Neutrophil (primary cell): Measurements from ENCODE around the gene SATB1.

ENCODE experiments used
- H3K27ac ChIP-seq: fragments of 200-600 bp; sonication (generic); 2 replicates; pipeline ENCODE4 v1.5.1; 2016; ENCODE audit warnings: mild to moderate bottlenecking, moderate library complexity
- H3K27me3 ChIP-seq: fragments of 200-600 bp; sonication (generic); 2 replicates; pipeline ENCODE4 v1.6.0; 2016; ENCODE audit warnings: mild to moderate bottlenecking
- H3K36me3 ChIP-seq: fragments of 200-600 bp; sonication (generic); 2 replicates; pipeline ENCODE4 v1.5.1; 2017
- H3K4me1 ChIP-seq, 2 experiments: fragments of 200-600 bp in 1 of 2; sonication (generic) in 1 of 2; 1 replicate in 1 of 2; 2 replicates in 1 of 2; pipeline versions ENCODE4 v1.5.1 to v1.6.1; 2013 to 2016; ENCODE audit warnings: low read depth in 1 of 2, low read length in 1 of 2, mild to moderate bottlenecking in 1 of 2, moderate library complexity in 1 of 2; ENCODE audit not compliant: control insufficient read depth in 1 of 2, insufficient read depth in 1 of 2
- H3K4me3 ChIP-seq, 2 experiments: fragments of 200-600 bp in 1 of 2; sonication (generic) in 1 of 2; 1 replicate in 1 of 2; 2 replicates in 1 of 2; pipeline ENCODE4 v1.5.1; 2013 to 2016; ENCODE audit warnings: low read depth in 1 of 2, low read length in 1 of 2, mild to moderate bottlenecking in 1 of 2, moderate library complexity in 1 of 2
- H3K9me3 ChIP-seq: fragments of 200-600 bp; sonication (generic); 2 replicates; pipeline ENCODE4 v1.5.1; 2016
- TF ChIP-seq, protein P1 (sequence below): fragments of 200-600 bp; sonication (generic); IDR thresholded peaks from 2 replicates; pipeline ENCODE4 v1.5.1; 2016; ENCODE audit warnings: antibody characterized with exemption

SATB1 gene

DNA sequence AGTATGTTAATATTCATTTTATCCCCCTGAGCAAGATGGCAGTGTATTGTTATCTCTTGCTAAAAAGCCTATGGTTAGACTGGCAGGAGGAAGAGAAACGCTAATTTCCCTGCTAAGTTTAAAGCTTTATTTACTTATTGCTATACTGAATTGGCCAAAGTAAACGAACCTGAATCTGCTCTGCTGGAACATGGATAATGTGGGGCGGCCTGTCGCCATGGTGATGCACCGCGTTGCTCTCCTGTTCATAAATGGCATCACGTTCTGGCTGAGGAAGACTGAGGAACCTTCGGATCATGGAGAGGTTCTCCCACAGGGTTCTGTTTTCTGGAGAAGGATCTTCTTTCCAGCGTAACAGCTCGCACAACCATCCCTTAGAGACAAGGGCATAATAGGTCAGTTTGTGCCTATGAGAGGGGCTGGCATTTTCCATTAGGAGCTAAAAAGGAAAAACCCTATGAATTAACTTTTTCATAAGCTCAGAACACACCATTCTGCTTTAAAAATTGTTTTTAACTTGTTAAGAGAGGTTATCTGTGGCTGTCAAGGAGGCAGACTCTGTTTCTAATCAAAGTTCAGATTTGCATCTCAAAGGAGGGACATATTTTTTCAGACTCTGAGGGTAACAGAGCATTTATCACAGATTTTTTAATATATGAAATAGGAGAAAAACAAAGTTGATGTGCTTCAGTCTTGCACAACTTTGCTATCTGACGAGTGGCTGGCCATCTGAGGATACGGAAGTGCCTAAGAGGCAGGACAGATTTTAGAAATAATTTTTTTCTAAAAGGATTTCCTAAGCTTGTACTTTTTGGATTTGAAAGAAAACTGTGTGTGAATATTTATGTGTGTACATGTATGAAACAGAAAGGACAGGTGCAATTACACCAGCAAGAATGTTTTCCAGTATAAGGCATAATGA, 73.1 kb downstream of the SATB1 start:
- Histone ChIP-seq H3K4me3 (no peak overlapping the region), H3K9me3 (no peaks in the 10 kb centered on the region), H3K36me3 (peaks cover 43% of the 10 kb centered on the region), H3K4me1 (no peaks in the 10 kb centered on the region), H3K27me3 (no peaks in the 10 kb centered on the region), H3K27ac (no peak overlapping the region)
- TF ChIP-seq, protein P1, sequence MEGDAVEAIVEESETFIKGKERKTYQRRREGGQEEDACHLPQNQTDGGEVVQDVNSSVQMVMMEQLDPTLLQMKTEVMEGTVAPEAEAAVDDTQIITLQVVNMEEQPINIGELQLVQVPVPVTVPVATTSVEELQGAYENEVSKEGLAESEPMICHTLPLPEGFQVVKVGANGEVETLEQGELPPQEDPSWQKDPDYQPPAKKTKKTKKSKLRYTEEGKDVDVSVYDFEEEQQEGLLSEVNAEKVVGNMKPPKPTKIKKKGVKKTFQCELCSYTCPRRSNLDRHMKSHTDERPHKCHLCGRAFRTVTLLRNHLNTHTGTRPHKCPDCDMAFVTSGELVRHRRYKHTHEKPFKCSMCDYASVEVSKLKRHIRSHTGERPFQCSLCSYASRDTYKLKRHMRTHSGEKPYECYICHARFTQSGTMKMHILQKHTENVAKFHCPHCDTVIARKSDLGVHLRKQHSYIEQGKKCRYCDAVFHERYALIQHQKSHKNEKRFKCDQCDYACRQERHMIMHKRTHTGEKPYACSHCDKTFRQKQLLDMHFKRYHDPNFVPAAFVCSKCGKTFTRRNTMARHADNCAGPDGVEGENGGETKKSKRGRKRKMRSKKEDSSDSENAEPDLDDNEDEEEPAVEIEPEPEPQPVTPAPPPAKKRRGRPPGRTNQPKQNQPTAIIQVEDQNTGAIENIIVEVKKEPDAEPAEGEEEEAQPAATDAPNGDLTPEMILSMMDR = no peak

DNA sequence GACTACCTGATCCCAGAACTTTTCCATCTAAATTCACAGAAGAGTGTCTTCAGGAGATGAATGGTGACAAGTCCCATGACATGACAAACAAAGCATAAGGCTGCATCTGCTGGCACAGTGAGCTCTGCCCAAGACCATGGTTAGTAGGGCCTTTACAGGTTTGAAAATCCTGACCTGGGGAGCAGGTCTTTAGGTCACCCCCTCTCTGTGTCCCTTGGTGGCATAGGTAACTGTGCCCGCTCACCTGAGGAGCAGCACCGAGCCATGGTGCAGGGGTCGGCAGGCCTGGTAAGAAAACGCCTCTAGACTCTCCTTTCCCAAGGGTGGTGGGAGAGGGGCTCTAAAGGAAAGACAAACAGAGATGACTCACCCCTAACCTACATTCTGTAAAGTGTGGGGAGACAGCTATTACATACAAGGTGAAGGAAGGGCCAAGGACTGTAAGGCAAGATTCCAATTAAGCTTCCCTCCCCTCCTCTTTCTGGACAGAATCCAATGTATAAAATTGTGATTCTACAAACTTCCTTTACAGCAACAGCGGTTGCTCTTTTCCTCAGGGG, 74.0 kb downstream of the SATB1 start:
- H3K27ac ChIP-seq = no peak overlapping the region
- TF ChIP-seq, protein P1 = no peak
- H3K9me3 ChIP-seq = no peaks in the 10 kb centered on the region
- peaks cover 43% of the 10 kb centered on the region for H3K36me3 ChIP-seq
- H3K4me3 ChIP-seq = no peak overlapping the region
- no peaks in the 10 kb centered on the region for H3K27me3 ChIP-seq
- H3K4me1 ChIP-seq = no peaks in the 10 kb centered on the region

DNA sequence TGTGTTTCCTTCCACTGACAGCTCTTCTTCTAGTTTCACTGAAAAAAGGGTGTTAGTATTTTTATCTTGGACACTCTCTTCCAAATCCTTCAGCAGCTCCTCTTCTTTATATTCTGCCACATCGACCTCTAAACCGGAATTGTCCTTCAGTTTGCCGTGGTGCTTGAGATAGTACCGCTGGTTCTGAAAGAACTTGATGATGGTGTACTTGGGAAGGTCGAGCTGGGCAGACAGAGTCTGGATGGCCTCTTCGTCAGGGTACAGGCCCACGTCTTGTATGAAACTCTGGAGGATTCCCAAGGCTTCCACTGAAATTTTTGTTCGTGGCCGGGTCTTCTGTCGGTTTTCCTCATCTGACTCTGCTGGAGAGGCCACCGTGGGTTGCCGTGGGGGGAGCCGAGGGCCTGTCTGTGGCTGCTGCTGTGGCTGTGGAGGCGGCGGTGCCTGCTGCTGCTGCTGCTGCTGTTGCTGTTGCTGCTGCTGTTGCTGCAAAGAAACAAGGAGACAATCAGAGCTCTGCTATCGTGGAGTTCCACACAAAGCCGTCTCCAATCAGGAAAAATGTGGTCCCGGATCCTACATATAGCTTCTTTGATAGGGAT, 75.8 kb downstream of the SATB1 start:
- Histone ChIP-seq H3K36me3 (peaks cover 43% of the 10 kb centered on the region), H3K27ac (no peak overlapping the region), H3K9me3 (no peaks in the 10 kb centered on the region), H3K4me3 (no peak overlapping the region), H3K27me3 (no peaks in the 10 kb centered on the region), H3K4me1 (no peaks in the 10 kb centered on the region)
- TF ChIP-seq, protein P1 = no peak

DNA sequence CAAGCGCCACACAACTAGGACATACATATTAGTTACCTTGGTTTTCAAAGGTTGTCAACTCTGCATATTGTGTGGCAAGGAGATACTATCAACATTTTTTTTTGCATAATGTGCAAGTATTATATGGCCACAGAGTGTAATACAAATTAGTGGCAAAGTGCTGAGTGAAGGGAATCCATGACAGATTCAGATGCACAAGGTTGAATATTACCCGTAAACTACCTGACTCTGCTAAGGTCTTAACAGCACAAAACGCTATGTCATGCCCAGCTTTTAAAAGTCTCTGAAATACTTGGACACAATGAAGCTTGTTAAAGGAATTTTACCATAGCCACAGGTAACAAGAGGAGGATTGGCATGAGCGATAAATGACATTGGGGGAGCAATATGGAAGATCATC, 79.0 kb downstream of the SATB1 start:
- H3K9me3 ChIP-seq = no peaks in the 10 kb centered on the region
- H3K27me3 ChIP-seq = no peaks in the 10 kb centered on the region
- TF ChIP-seq, protein P1 = no peak
- no peak overlapping the region for H3K27ac ChIP-seq
- peaks cover 32% of the 10 kb centered on the region for H3K36me3 ChIP-seq
- no peaks in the 10 kb centered on the region for H3K4me1 ChIP-seq
- no peak overlapping the region for H3K4me3 ChIP-seq

DNA sequence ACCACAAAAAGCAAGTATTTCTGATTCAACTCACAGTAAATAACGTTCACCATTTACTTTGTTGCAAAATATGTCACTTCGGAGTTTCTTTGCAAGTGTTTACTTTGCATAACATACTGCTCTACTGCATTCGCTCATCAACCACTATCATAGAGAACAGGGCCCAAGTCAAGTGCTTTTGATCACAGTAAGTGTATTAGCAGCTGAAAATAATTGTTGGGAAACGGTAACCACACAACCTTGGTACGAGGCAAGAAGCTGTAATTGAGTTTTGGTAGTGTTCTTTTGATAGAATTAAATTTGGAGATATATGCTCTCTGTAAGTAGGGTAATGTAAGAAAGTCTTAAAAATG, 80.1 kb downstream of the SATB1 start:
- no peak overlapping the region for H3K27ac ChIP-seq
- no peaks in the 10 kb centered on the region for H3K27me3 ChIP-seq
- peaks cover 24% of the 10 kb centered on the region for H3K36me3 ChIP-seq
- TF ChIP-seq, protein P1 = no peak
- no peaks in the 10 kb centered on the region for H3K9me3 ChIP-seq
- no peaks in the 10 kb centered on the region for H3K4me1 ChIP-seq
- H3K4me3 ChIP-seq = no peak overlapping the region
